ENCODE results near the gene ZDHHC13.

DNA sequence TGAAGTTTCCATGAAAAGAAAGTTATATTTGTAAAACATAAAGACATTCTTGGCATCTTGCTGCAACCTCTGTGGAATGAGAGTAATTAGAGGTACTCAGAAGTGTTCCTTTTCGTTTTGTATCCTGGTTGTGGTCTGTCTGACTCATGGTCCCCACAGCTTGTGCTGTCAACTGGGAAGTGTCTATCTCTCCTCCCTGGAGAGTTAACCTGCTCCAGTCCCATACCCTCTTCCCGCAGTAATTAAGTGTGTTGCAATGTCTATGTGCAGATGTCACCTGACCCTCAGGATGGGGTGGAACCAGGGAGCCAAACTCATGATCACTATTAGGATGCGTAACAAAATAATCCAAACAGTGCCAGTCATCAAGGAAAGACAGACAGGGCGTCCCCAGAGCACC is 23.0 kb upstream of the ZDHHC13 start:
- no peak for TF ChIP-seq POLR2A (IDR thresholded peaks at IDR 0.05)
- TF ChIP-seq, protein P1, sequence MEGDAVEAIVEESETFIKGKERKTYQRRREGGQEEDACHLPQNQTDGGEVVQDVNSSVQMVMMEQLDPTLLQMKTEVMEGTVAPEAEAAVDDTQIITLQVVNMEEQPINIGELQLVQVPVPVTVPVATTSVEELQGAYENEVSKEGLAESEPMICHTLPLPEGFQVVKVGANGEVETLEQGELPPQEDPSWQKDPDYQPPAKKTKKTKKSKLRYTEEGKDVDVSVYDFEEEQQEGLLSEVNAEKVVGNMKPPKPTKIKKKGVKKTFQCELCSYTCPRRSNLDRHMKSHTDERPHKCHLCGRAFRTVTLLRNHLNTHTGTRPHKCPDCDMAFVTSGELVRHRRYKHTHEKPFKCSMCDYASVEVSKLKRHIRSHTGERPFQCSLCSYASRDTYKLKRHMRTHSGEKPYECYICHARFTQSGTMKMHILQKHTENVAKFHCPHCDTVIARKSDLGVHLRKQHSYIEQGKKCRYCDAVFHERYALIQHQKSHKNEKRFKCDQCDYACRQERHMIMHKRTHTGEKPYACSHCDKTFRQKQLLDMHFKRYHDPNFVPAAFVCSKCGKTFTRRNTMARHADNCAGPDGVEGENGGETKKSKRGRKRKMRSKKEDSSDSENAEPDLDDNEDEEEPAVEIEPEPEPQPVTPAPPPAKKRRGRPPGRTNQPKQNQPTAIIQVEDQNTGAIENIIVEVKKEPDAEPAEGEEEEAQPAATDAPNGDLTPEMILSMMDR (IDR thresholded peaks at IDR 0.05): no peak
